Caco-2 (cell line): ENCODE data around the gene USP32. TPM values are rescaled to one million over a fixed set of nuclear protein-coding genes. Genes with fewer than 3 reads are reported as not detected.
A peak's percentile ranks its signal among the peaks of the same experiment; 100 is the strongest.

ENCODE experiments used
- Bru-seq: library from RNA; stranded (reverse); fragments of 400-500 nt; gene quantifications from one replicate; lab custom pipeline; 2021; lab: Mats Ljungman, UMichigan
- BruChase-seq, 2 experiments: library from RNA; stranded (reverse); fragments of 400-500 nt; gene quantifications; one replicate each; lab custom pipeline; 2021; lab: Mats Ljungman, UMichigan
- BruUV-seq: library from RNA; stranded (reverse); fragments of 400-500 nt; replicated peaks from 2 replicates; lab custom pipeline; 2021; lab: Mats Ljungman, UMichigan
- CTCF ChIA-PET: fragments of 300-600 bp; sonication (Branson Sonifier 250); formaldehyde crosslinking; loops from one replicate; lab custom pipeline; 2022; ENCODE audit warnings: antibody characterized with exemption; lab: Charles Lee
- POLR2A ChIA-PET: fragments of 300-600 bp; sonication (Branson Sonifier 250); formaldehyde crosslinking; loops from one replicate; lab custom pipeline; 2022; ENCODE audit warnings: antibody characterized with exemption; lab: Charles Lee
- DNase-seq, 2 experiments: peaks; one replicate each; pipeline versions ENCODE4 v3.0.0 to v3.0.0-alpha.2; 2020 to 2022
- H3K27me3 ChIP-seq: replicated peaks from 2 replicates; pipeline ENCODE4 v1.6.0; 2011; ENCODE audit warnings: low read length; ENCODE audit not compliant: control insufficient read depth, insufficient read depth
- H3K36me3 ChIP-seq: 2 replicates; pipeline ENCODE4 v1.5.1; 2011; ENCODE audit warnings: low read length; ENCODE audit not compliant: control insufficient read depth, insufficient read depth
- H3K4me1 ChIP-seq: fragments of 250-450 bp; sonication (Bioruptor Pico); 2 replicates; pipeline ENCODE4 v1.5.1; 2020; ENCODE audit warnings: mild to moderate bottlenecking
- H3K4me3 ChIP-seq: 2 replicates; pipeline ENCODE4 v1.5.1; 2011; ENCODE audit warnings: low read depth, mild to moderate bottlenecking, control low read depth, low read length
- H3K9me3 ChIP-seq: fragments of 250-450 bp; sonication (Bioruptor Pico); 2 replicates; pipeline ENCODE4 v1.5.1; 2020; ENCODE audit warnings: mild to moderate bottlenecking, moderate library complexity
- H3K27ac Mint-ChIP-seq: one replicate; pipeline ENCODE4 v1.8.0; 2022; ENCODE audit warnings: mixed read lengths; ENCODE audit not compliant: unreplicated experiment
- H3K27me3 Mint-ChIP-seq: one replicate; pipeline ENCODE4 v1.8.0; 2022; ENCODE audit warnings: mixed read lengths; ENCODE audit not compliant: insufficient read depth, unreplicated experiment
- H3K36me3 Mint-ChIP-seq: one replicate; pipeline ENCODE4 v1.8.0; 2022; ENCODE audit warnings: mild to moderate bottlenecking, mixed read lengths; ENCODE audit not compliant: insufficient read depth, unreplicated experiment
- H3K4me1 Mint-ChIP-seq: one replicate; pipeline ENCODE4 v1.8.0; 2022; ENCODE audit warnings: low read depth, mixed read lengths; ENCODE audit not compliant: unreplicated experiment
- H3K4me3 Mint-ChIP-seq: one replicate; pipeline ENCODE4 v1.8.0; 2022; ENCODE audit warnings: mild to moderate bottlenecking, moderate library complexity, mixed read lengths; ENCODE audit not compliant: unreplicated experiment
- H3K9me3 Mint-ChIP-seq: one replicate; pipeline ENCODE4 v1.8.0; 2022; ENCODE audit warnings: mixed read lengths; ENCODE audit not compliant: unreplicated experiment
- CTCF ChIP-seq, 2 experiments: fragments of 200-600 bp in 1 of 2; IDR thresholded peaks; 1 replicate in 1 of 2; 2 replicates in 1 of 2; pipeline versions ENCODE4 v1.5.1 to v1.8.0; 2011 to 2022; ENCODE audit warnings: antibody characterized with exemption in 1 of 2, control low read depth in 1 of 2, inconsistent platforms in 1 of 2, low read depth in 1 of 2, low read length in 1 of 2, mild to moderate bottlenecking in 1 of 2, moderate library complexity in 1 of 2; ENCODE audit not compliant: insufficient read depth in 1 of 2, severe bottlenecking in 1 of 2, unreplicated experiment in 1 of 2
- intact Hi-C: fragments of 100-400 bp; cut with micrococcal nuclease; formaldehyde crosslinking; loops from one replicate; pipeline ENCODE4 v1.10.0; 2022; ENCODE audit not compliant: unreplicated experiment
- long read RNA-seq: library from polyadenylated mRNA; stranded (forward); transcript quantifications from one replicate; pipeline ENCODE4 v2.0.0, GENCODE V29; 2022
- total RNA-seq: library from RNA; stranded (reverse); gene quantifications from 2 replicates; pipeline ENCODE4 v1.2.3, GENCODE V29; 2022

USP32 gene
- total RNA-seq (50.3 and 53.3 TPM in 2 replicates), Bru-seq, nascent RNA (percentile 81 among the genes with signal in this experiment), BruChase-seq, experiment 1, labeled RNA remaining after a 2-hour chase (percentile 75 among the genes with signal in this experiment), BruChase-seq, experiment 2, labeled RNA remaining after a 6-hour chase (percentile 73 among the genes with signal in this experiment)
- long read RNA-seq, full-length matches to known transcripts = 4 of 19 reads
- long read RNA-seq, partial matches to known transcripts = 10 of 19 reads
- long read RNA-seq, other reads (novel, unspliced or antisense) = 5 of 19 reads

DNA sequence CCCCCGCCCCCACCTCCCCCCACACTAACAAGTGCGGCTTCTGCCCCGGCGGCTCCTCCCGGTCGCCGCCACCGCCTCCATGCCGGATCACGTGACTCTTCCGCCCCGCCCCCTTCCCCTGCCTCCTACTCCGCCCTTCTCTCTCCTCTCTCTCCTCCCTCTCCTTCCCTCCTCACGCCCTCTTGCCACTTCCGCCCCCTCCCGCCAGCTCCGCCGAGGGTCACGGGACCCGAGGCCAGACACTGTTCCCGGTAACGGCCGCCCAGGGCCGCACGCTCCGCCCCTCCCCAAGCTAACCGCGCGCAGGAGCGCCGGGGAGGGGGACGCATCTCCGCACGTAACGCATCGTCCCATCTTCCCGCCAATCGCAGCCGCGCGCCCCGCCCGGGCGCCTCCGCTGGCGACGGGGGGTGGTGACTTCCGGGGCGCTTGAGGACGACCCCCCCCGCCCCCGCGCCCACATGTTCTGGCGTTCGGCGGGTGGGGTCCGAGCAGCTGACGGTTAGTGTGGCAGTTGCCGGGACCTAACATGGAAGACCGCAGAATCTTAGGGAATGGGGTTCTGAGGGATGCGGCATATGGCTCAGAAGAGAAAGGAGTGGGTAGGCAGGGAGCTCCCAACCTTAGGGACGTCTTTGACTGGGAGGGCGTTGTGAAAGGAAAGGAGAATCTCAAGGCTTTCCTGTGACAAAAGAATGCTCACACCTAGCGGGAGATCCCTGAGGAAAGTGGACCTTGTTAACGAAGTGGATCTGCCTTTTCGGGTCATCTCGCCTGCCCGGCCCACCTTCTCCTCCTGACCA, at the start of gene USP32:
USP32 (minus strand) TSS at position 92 of the 803 bp plus-strand sequence. CDS start 194 bp downstream, outside the sequence.
- no TSS peak for BruUV-seq
- ChIA-PET POLR2A (interaction anchor here (0.5 to 1.6 kb wide), 13 partner anchors 10 to 1099 kb away, joined by 3 to 13 read pairs (median 4); partner anchors contain the start of genes APPBP2 and PPM1D), CTCF (interaction anchor here (0.6 to 1.7 kb wide), 8 partner anchors 9 to 430 kb away, joined by 3 to 14 read pairs (median 10); no protein-coding TSS in a partner anchor)
- Histone ChIP-seq H3K4me1 (peaks cover 8% of the 10 kb centered on the region; the same call in 1 of the 2 replicates), H3K27me3 (no peaks in the 10 kb centered on the region), H3K36me3 (no peaks in the 10 kb centered on the region), H3K9me3 (no peaks in the 10 kb centered on the region), H3K4me3 (peak within 1 kb of the TSS; percentile 89)
- Mint-ChIP-seq H3K9me3 (no peaks in the 10 kb centered on the region), H3K36me3 (peaks cover 19% of the 10 kb centered on the region), H3K27ac (peak within 1 kb of the TSS; percentile 94), H3K4me3 (peak within 1 kb of the TSS; percentile 92), H3K27me3 (no peaks in the 10 kb centered on the region), H3K4me1 (peaks cover 13% of the 10 kb centered on the region)
- peak; percentile 23 to 40 for TF ChIP-seq CTCF (IDR thresholded peaks at IDR 0.05; ENCODE audit: insufficient read depth in 1 of 2, low read depth in 1 of 2, low read length in 1 of 2, severe bottlenecking in 1 of 2, unreplicated experiment in 1 of 2)
- intact Hi-C loops = loop anchor here (1.0 to 10.0 kb wide), 4 partner anchors 36 to 160 kb away; no protein-coding TSS in a partner anchor
- DNase-seq = peak; percentile 98 to 99

GRCh38 chr17:60439501-60439900, 47.6 kb upstream of the USP32 start:
- no peaks in the 10 kb centered on the region for H3K27me3 ChIP-seq
- H3K9me3 ChIP-seq = no peaks in the 10 kb centered on the region
- H3K4me3 ChIP-seq = no peak overlapping the region
- no peak for TF ChIP-seq CTCF (IDR thresholded peaks at IDR 0.05; ENCODE audit: insufficient read depth in 1 of 2, low read depth in 1 of 2, low read length in 1 of 2, severe bottlenecking in 1 of 2, unreplicated experiment in 1 of 2)
- no peak overlapping the region for H3K27ac Mint-ChIP-seq
- no TSS peak for BruUV-seq
- intact Hi-C loops = no loop called here
- no peaks in the 10 kb centered on the region for H3K4me1 ChIP-seq
- H3K9me3 Mint-ChIP-seq = no peaks in the 10 kb centered on the region
- POLR2A ChIA-PET = no interaction called here
- CTCF ChIA-PET = interaction anchor here (1.1 kb wide), 1 partner anchor 208 kb away, joined by 6 read pairs; no protein-coding TSS in a partner anchor
- no peaks in the 10 kb centered on the region for H3K36me3 Mint-ChIP-seq
- no peak overlapping the region for H3K4me3 Mint-ChIP-seq
- DNase-seq = no peak
- no peaks in the 10 kb centered on the region for H3K27me3 Mint-ChIP-seq
- H3K36me3 ChIP-seq = no peaks in the 10 kb centered on the region
- H3K4me1 Mint-ChIP-seq = peaks cover 9% of the 10 kb centered on the region

- peaks cover 9% of the 10 kb centered on the region for H3K4me1 Mint-ChIP-seq
- intact Hi-C loops = loop anchor here (1.0 to 2.0 kb wide), 4 partner anchors 14 to 293 kb away; partner anchors contain the start of genes CHCT1 and USP32
- H3K4me3 ChIP-seq = no peak overlapping the region
- ChIA-PET POLR2A (no interaction called here), CTCF (no interaction called here)
- H3K27ac Mint-ChIP-seq = no peak overlapping the region
- H3K9me3 ChIP-seq = peaks cover 11% of the 10 kb centered on the region
- H3K4me1 ChIP-seq = no peaks in the 10 kb centered on the region
- no peak overlapping the region for H3K4me3 Mint-ChIP-seq
- H3K9me3 Mint-ChIP-seq = peaks cover 22% of the 10 kb centered on the region
- H3K36me3 ChIP-seq = no peaks in the 10 kb centered on the region
- no peaks in the 10 kb centered on the region for H3K27me3 ChIP-seq
- no TSS peak for BruUV-seq
- peaks cover 8% of the 10 kb centered on the region for H3K36me3 Mint-ChIP-seq
- DNase-seq = no peak
- TF ChIP-seq CTCF (IDR thresholded peaks at IDR 0.05; ENCODE audit: insufficient read depth in 1 of 2, low read depth in 1 of 2, low read length in 1 of 2, severe bottlenecking in 1 of 2, unreplicated experiment in 1 of 2) = no peak
- no peaks in the 10 kb centered on the region for H3K27me3 Mint-ChIP-seq
These were observed 44.7 kb upstream of the USP32 start for GRCh38 chr17:60436676-60437075.
